SU-DHL-6 (cell line): ENCODE data around the gene LAMA1.

Source experiments
- H2AFZ ChIP-seq: fragments of 200-600 bp; sonication (generic); 2 replicates; pipeline ENCODE4 v1.6.1; 2014; ENCODE audit warnings: low read depth, mild to moderate bottlenecking, moderate library complexity, mixed read lengths, antibody characterized with exemption, low read length; ENCODE audit not compliant: severe bottlenecking
- H3F3A ChIP-seq: fragments of 200-600 bp; shearing (Covaris generic); 2 replicates; pipeline ENCODE4 v1.6.0; 2016; ENCODE audit warnings: antibody characterized with exemption, mild to moderate bottlenecking; ENCODE audit not compliant: insufficient read depth
- H3K27ac ChIP-seq: fragments of 200-600 bp; sonication (generic); 2 replicates; pipeline ENCODE4 v1.5.1; 2016; ENCODE audit warnings: low read depth, mild to moderate bottlenecking, low read length, moderate library complexity, mixed read lengths
- H3K27me3 ChIP-seq: fragments of 200-600 bp; sonication (generic), shearing (Covaris generic); 2 replicates; pipeline ENCODE4 v1.6.0; 2014; ENCODE audit warnings: mild to moderate bottlenecking, low read length
- H3K36me3 ChIP-seq: fragments of 200-600 bp; sonication (generic); 2 replicates; pipeline ENCODE4 v1.6.1; 2014; ENCODE audit warnings: mild to moderate bottlenecking, low read length, mixed read lengths
- H3K4me2 ChIP-seq: fragments of 300-600, 200-600 bp; shearing (Covaris generic), sonication (generic); 2 replicates; pipeline ENCODE4 v1.6.0; 2014; ENCODE audit warnings: low read length, low read depth, mild to moderate bottlenecking; ENCODE audit not compliant: poor library complexity, severe bottlenecking
- H3K4me3 ChIP-seq: fragments of 200-600 bp; sonication (generic); 2 replicates; pipeline ENCODE4 v1.5.1; 2014; ENCODE audit warnings: antibody characterized with exemption, low read length, mild to moderate bottlenecking, mixed read lengths; ENCODE audit not compliant: insufficient read depth, poor library complexity, severe bottlenecking
- H3K79me2 ChIP-seq: fragments of 200-600 bp; sonication (generic); 2 replicates; pipeline ENCODE4 v1.6.1; 2014; ENCODE audit warnings: mild to moderate bottlenecking, low read length, moderate library complexity; ENCODE audit not compliant: insufficient read depth
- H3K9ac ChIP-seq: fragments of 200-600 bp; sonication (generic); 2 replicates; pipeline ENCODE4 v1.7.0; 2014; ENCODE audit warnings: mild to moderate bottlenecking, low read length
- H3K9me2 ChIP-seq: fragments of 200-600 bp; sonication (generic); replicated peaks from 2 replicates; pipeline ENCODE4 v1.6.1; 2014; ENCODE audit warnings: low read length; ENCODE audit not compliant: insufficient read depth
- H3K9me3 ChIP-seq: fragments of 200-600 bp; sonication (generic); 2 replicates; pipeline ENCODE4 v1.6.1; 2014; ENCODE audit warnings: low read length, mixed read lengths; ENCODE audit not compliant: insufficient read depth
- H4K20me1 ChIP-seq: fragments of 200-600 bp; sonication (generic); 2 replicates; pipeline ENCODE4 v1.6.1; 2014; ENCODE audit warnings: low read depth, mild to moderate bottlenecking, antibody characterized with exemption, low read length, moderate library complexity, mixed read lengths
- EZH2phosphoT487 ChIP-seq: fragments of 200-600 bp; sonication (generic), shearing (Covaris generic); conservative IDR thresholded peaks from 2 replicates; pipeline ENCODE4 v1.6.1; 2018; ENCODE audit warnings: mild to moderate bottlenecking, antibody characterized with exemption, low read length, moderate library complexity, mixed read lengths
- TF ChIP-seq, protein P1 (sequence below): fragments of 200-600 bp; sonication (generic); IDR thresholded peaks from one replicate; pipeline ENCODE4 v1.5.1; 2017; ENCODE audit warnings: antibody characterized with exemption, mild to moderate bottlenecking, low read length, moderate library complexity; ENCODE audit not compliant: insufficient read depth, poor library complexity, severe bottlenecking

Gene LAMA1

DNA sequence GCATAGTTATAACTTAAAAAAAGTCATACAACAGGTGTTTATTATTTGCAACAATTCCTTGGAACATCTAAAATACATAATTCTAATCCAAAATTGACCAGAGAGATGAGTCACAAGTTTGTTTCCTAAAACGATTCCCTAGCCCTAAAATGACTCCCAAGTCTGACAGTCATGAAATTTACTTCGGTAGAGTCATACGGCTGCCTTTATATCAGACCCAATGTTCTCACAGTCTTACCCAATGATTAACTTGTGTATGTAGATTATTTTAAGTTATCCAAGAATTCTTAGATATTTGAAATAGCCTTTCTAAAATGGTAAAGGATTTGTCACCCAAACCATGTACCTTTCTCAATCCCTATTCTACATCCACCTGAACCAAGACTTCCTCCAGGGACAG, 174.9 kb downstream of the LAMA1 start:
- H3K79me2 ChIP-seq = no peaks in the 10 kb centered on the region
- no peaks in the 10 kb centered on the region for H3K27me3 ChIP-seq
- no peak overlapping the region for H3K9ac ChIP-seq
- no peak overlapping the region for H3K27ac ChIP-seq
- no peak overlapping the region for H3K4me3 ChIP-seq
- no peak overlapping the region for H2AFZ ChIP-seq
- no peaks in the 10 kb centered on the region for H4K20me1 ChIP-seq
- H3F3A ChIP-seq = no peaks in the 10 kb centered on the region
- H3K36me3 ChIP-seq = no peaks in the 10 kb centered on the region
- TF ChIP-seq, protein P1, sequence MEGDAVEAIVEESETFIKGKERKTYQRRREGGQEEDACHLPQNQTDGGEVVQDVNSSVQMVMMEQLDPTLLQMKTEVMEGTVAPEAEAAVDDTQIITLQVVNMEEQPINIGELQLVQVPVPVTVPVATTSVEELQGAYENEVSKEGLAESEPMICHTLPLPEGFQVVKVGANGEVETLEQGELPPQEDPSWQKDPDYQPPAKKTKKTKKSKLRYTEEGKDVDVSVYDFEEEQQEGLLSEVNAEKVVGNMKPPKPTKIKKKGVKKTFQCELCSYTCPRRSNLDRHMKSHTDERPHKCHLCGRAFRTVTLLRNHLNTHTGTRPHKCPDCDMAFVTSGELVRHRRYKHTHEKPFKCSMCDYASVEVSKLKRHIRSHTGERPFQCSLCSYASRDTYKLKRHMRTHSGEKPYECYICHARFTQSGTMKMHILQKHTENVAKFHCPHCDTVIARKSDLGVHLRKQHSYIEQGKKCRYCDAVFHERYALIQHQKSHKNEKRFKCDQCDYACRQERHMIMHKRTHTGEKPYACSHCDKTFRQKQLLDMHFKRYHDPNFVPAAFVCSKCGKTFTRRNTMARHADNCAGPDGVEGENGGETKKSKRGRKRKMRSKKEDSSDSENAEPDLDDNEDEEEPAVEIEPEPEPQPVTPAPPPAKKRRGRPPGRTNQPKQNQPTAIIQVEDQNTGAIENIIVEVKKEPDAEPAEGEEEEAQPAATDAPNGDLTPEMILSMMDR = no peak
- TF ChIP-seq EZH2phosphoT487 = no peak
- no peak overlapping the region for H3K4me2 ChIP-seq
- no peaks in the 10 kb centered on the region for H3K9me2 ChIP-seq
- no peaks in the 10 kb centered on the region for H3K9me3 ChIP-seq

DNA sequence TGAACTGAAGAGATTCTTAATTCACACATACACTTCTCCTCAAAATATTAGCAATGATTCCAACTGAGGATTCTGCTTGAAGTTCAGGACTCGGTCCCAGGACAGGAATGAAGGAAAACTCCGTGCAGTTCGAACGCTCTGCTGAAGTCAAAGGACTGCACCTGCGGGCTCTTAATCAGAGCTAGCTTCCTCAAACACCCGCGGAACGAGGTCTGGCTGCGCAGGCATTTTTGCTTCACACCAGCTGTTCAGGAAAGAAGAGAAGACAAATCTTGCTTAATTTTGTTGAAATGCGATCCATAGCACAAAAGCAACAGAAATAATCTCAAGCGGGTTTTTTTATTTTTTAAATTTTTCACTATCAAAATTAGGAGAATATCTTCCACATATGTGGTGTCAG, 175.6 kb downstream of the LAMA1 start:
- Histone ChIP-seq H3K9ac (no peak overlapping the region), H2AFZ (no peak overlapping the region), H3F3A (no peaks in the 10 kb centered on the region), H3K4me2 (no peak overlapping the region), H3K27ac (no peak overlapping the region), H4K20me1 (no peaks in the 10 kb centered on the region), H3K27me3 (no peaks in the 10 kb centered on the region), H3K9me2 (no peaks in the 10 kb centered on the region), H3K79me2 (no peaks in the 10 kb centered on the region), H3K36me3 (no peaks in the 10 kb centered on the region), H3K4me3 (no peak overlapping the region), H3K9me3 (no peaks in the 10 kb centered on the region)
- no peak for TF ChIP-seq EZH2phosphoT487
- TF ChIP-seq, protein P1 = no peak

GRCh38 chr18:6940451-6940850, 177.1 kb downstream of the LAMA1 start:
- TF ChIP-seq EZH2phosphoT487 = no peak
- TF ChIP-seq, protein P1 = no peak
- H3K9me3 ChIP-seq = no peaks in the 10 kb centered on the region
- H3K9me2 ChIP-seq = no peaks in the 10 kb centered on the region
- no peaks in the 10 kb centered on the region for H4K20me1 ChIP-seq
- no peak overlapping the region for H3K9ac ChIP-seq
- no peaks in the 10 kb centered on the region for H3F3A ChIP-seq
- no peak overlapping the region for H2AFZ ChIP-seq
- H3K4me3 ChIP-seq = no peak overlapping the region
- no peaks in the 10 kb centered on the region for H3K36me3 ChIP-seq
- H3K27ac ChIP-seq = no peak overlapping the region
- H3K4me2 ChIP-seq = no peak overlapping the region
- H3K27me3 ChIP-seq = no peaks in the 10 kb centered on the region
- no peaks in the 10 kb centered on the region for H3K79me2 ChIP-seq
